Pancreas (tissue), 10 donors: Measurements from ENCODE around the gene SLC9A8. TPM values are rescaled to one million over a fixed set of nuclear protein-coding genes. Genes with fewer than 3 reads are reported as not detected.

Experiments used
- ATAC-seq, 4 donors: fragments of 200-7000 bp; cut with Tn5 transposase; one replicate each; pipeline versions ENCODE4 v1.8.0 to v1.9.1; 2020; ENCODE audit warnings: mild to moderate bottlenecking in 4 of 4, moderate library complexity in 4 of 4
- DNase-seq, 6 donors: peaks; one replicate each; pipeline ENCODE4 v3.0.0-alpha.2; 2020
- FAIRE-seq: peaks from 2 replicates; lab custom pipeline; 2012; peaks lifted over from hg19 to GRCh38; lab: Jason Lieb, UNC
- H3K27ac ChIP-seq, 4 donors: fragments of 200-600 bp; sonication (generic); 1 replicate in 3 of 4; 2 replicates in 1 of 4; pipeline versions ENCODE4 v1.5.0 to v1.8.0; 2020
- H3K27me3 ChIP-seq, 4 donors: fragments of 200-600 bp; one replicate each; pipeline ENCODE4 v1.8.0; 2021
- H3K36me3 ChIP-seq, 3 donors: fragments of 200-600 bp; sonication (generic) in 1 of 3; one replicate each; pipeline versions ENCODE4 v1.5.0 to v1.8.0; 2020 to 2021
- H3K4me1 ChIP-seq, 3 donors: fragments of 200-600 bp; one replicate each; pipeline ENCODE4 v1.8.0; 2021
- H3K4me3 ChIP-seq, 4 donors: fragments of 200-600 bp; sonication (generic) in 2 of 4; one replicate each; pipeline versions ENCODE4 v1.5.0 to v1.8.0; 2020 to 2021
- H3K9me3 ChIP-seq, 4 donors: fragments of 200-600 bp; one replicate each; pipeline ENCODE4 v1.8.0; 2021
- CTCF ChIP-seq, 4 donors: fragments of 200-600 bp; sonication (generic) in 3 of 4; IDR thresholded peaks; one replicate each; pipeline versions ENCODE4 v1.5.0 to v1.8.0; 2021; ENCODE audit warnings: antibody characterized with exemption in 4 of 4
- WGBS, 2 donors: extraction: QIAGEN DNeasy Blood & Tissue Kit; methylation state at CpG; one replicate each; pipeline ENCODE4 v1.1.7; 2013; 5-methylcytosine and 5-hydroxymethylcytosine counted together
- intact Hi-C, 3 donors: fragments of 100-400 bp; cut with DNase I; formaldehyde crosslinking; loops; one replicate each; pipeline versions ENCODE4 v1.11.1 to v1.14.2; 2022
- polyA plus RNA-seq, 2 donors: library from polyadenylated mRNA; stranded (reverse); fragments of 200-250 nt; gene quantifications; one replicate each; pipeline ENCODE4 v1.2.3, GENCODE V29; 2013
- total RNA-seq, 6 donors: library from RNA; stranded (reverse); fragmentation: NEBNext Ultra II Directional in 4 of 6; extraction: Animal tissue kit (Norgen Biotek cat#: 25700) in 4 of 6; gene quantifications; one replicate each; pipeline versions ENCODE4 v1.2.1 to v1.2.4, GENCODE V29; 2021 to 2023
- donor health status: healthy with polysubstance abuse.
- donor health status: DM: no; HTN: no; CAD: no; lungs with moderate emphysema.
- donor health status: DM: no; HTN: no; CAD: no.
- donor health status: control.
- donor health status: control.
- donor health status: Bipolar disorder and iron deficiency.
- donor health status: DM: yes; HTN: yes; CAD: no.
- donor health status: DM: no; HTN: no; CAD: no.
- donor health status: DM: no; HTN: no; CAD: no.
- donor health status: DM: yes; HTN: yes; CAD: no.

The SLC9A8 gene
- total and polyA plus RNA-seq, 8 donors: 4.8 to 9.9 (median 6.8) TPM

- whole genome bisulfite sequencing, 2 donors: 90 to 98% methylated on average over 1 of the region's 1 CpG
- H3K36me3 ChIP-seq: peaks cover 0 to 16% (median 0%) of the 10 kb centered on the region in 3 donors
These were observed 66.3 kb downstream of the SLC9A8 start for GRCh38 chr20:49878977-49879376.

GRCh38 chr20:49880177-49880576 lies 67.5 kb downstream of the SLC9A8 start:
- Histone ChIP-seq H3K27me3 (no peaks in the 10 kb centered on the region), H3K27ac (no peak overlapping the region), H3K4me1 (peaks cover 10 to 15% (median 11%) of the 10 kb centered on the region in 3 donors), H3K4me3 (no peak overlapping the region), H3K9me3 (no peaks in the 10 kb centered on the region), H3K36me3 (peaks cover 0 to 26% (median 0%) of the 10 kb centered on the region in 3 donors)
- 33 to 52% methylated on average over 3 of the region's 3 CpGs for WGBS, 2 donors
- intact Hi-C loops: no loop called here
- peak in 1 of 6 donors; percentile 39 for DNase-seq
- no peak for FAIRE-seq
- ATAC-seq: peak; percentile 44 to 66 (median 55)
- no peak for TF ChIP-seq CTCF (IDR thresholded peaks at IDR 0.05)

More at GRCh38 chr20:49878977-49879376, 66.3 kb downstream of the SLC9A8 start:
- no peak for ATAC-seq
- Histone ChIP-seq H3K27me3 (no peaks in the 10 kb centered on the region), H3K27ac (no peak overlapping the region), H3K4me3 (no peak overlapping the region), H3K4me1 (peaks cover 13 to 18% (median 14%) of the 10 kb centered on the region in 3 donors), H3K9me3 (no peaks in the 10 kb centered on the region)
- FAIRE-seq: no peak
- intact Hi-C loops: no loop called here
- DNase-seq: no peak
- TF ChIP-seq CTCF (IDR thresholded peaks at IDR 0.05): no peak

GRCh38 chr20:49880724-49881445 lies 68.3 kb downstream of the SLC9A8 start:
- FAIRE-seq: no peak
- DNase-seq: no peak
- no peak for ATAC-seq
- intact Hi-C loops: no loop called here
- WGBS, 2 donors: 87 to 89% methylated on average over 15 of the region's 15 CpGs
- Histone ChIP-seq H3K36me3 (peaks cover 0 to 26% (median 0%) of the 10 kb centered on the region in 3 donors), H3K27ac (no peak overlapping the region), H3K4me3 (no peak overlapping the region), H3K9me3 (no peaks in the 10 kb centered on the region), H3K4me1 (peaks cover 4 to 8% (median 4%) of the 10 kb centered on the region in 3 donors), H3K27me3 (no peaks in the 10 kb centered on the region)
- TF ChIP-seq CTCF (IDR thresholded peaks at IDR 0.05): no peak

GRCh38 chr20:49882171-49882970 lies 69.7 kb downstream of the SLC9A8 start:
- no peaks in the 10 kb centered on the region for H3K4me1 ChIP-seq
- peaks cover 0 to 26% (median 0%) of the 10 kb centered on the region in 3 donors for H3K36me3 ChIP-seq
- DNase-seq (peak in 1 of 6 donors; percentile 50), FAIRE-seq (no peak), ATAC-seq (no peak)
- no peaks in the 10 kb centered on the region for H3K9me3 ChIP-seq
- intact Hi-C loops: no loop called here
- TF ChIP-seq CTCF (IDR thresholded peaks at IDR 0.05): no peak
- H3K27ac ChIP-seq: no peak overlapping the region
- no peaks in the 10 kb centered on the region for H3K27me3 ChIP-seq
- no peak overlapping the region for H3K4me3 ChIP-seq
- WGBS, 2 donors: 92 to 93% methylated on average over 28 to 29 of the region's 29 CpGs
